Kidney epithelial cell (primary cell): Measurements from ENCODE around the gene CCR6. TPM values are rescaled to one million over a fixed set of nuclear protein-coding genes. Genes with fewer than 3 reads are reported as not detected.

Source experiments
- DNase-seq: peaks from one replicate; pipeline ENCODE4 v3.0.0-alpha.2; 2010; ENCODE audit warnings: low read depth
- H3K27me3 ChIP-seq: 2 replicates; pipeline ENCODE4 v1.6.0; 2011; ENCODE audit warnings: low read length; ENCODE audit not compliant: control insufficient read depth, insufficient read depth
- H3K36me3 ChIP-seq: 2 replicates; pipeline ENCODE4 v1.5.1; 2011; ENCODE audit warnings: low read length; ENCODE audit not compliant: control insufficient read depth, insufficient read depth
- H3K4me3 ChIP-seq: 2 replicates; pipeline ENCODE4 v1.5.1; 2011; ENCODE audit warnings: low read depth, mild to moderate bottlenecking, control low read depth, low read length
- total RNA-seq: library from RNA; depleted of rRNA; stranded (reverse); fragments of >200 nt; gene quantifications from 2 replicates; pipeline ENCODE4 v1.2.3, GENCODE V29; 2015
- TF ChIP-seq, protein P1 (sequence below): IDR thresholded peaks from 2 replicates; pipeline ENCODE4 v1.5.1; 2011; ENCODE audit warnings: mild to moderate bottlenecking, moderate library complexity, low read length, control low read depth, inconsistent platforms; ENCODE audit not compliant: insufficient read depth, poor library complexity, severe bottlenecking

Gene CCR6
- total RNA-seq, 1 donor from 2014 or later, result not detected

GRCh38 chr6:167130008-167130677 is 7.2 kb downstream of the CCR6 start:
- no peaks in the 10 kb centered on the region for H3K36me3 ChIP-seq
- H3K27me3 ChIP-seq, result no peaks in the 10 kb centered on the region
- no peak for DNase-seq
- no peak overlapping the region for H3K4me3 ChIP-seq
- TF ChIP-seq, protein P1, sequence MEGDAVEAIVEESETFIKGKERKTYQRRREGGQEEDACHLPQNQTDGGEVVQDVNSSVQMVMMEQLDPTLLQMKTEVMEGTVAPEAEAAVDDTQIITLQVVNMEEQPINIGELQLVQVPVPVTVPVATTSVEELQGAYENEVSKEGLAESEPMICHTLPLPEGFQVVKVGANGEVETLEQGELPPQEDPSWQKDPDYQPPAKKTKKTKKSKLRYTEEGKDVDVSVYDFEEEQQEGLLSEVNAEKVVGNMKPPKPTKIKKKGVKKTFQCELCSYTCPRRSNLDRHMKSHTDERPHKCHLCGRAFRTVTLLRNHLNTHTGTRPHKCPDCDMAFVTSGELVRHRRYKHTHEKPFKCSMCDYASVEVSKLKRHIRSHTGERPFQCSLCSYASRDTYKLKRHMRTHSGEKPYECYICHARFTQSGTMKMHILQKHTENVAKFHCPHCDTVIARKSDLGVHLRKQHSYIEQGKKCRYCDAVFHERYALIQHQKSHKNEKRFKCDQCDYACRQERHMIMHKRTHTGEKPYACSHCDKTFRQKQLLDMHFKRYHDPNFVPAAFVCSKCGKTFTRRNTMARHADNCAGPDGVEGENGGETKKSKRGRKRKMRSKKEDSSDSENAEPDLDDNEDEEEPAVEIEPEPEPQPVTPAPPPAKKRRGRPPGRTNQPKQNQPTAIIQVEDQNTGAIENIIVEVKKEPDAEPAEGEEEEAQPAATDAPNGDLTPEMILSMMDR, result no peak

- Histone ChIP-seq H3K27me3 (no peaks in the 10 kb centered on the region), H3K4me3 (no peak overlapping the region), H3K36me3 (no peaks in the 10 kb centered on the region)
- TF ChIP-seq, protein P1, result no peak
- DNase-seq, result peak; percentile 42
These were observed 8.1 kb downstream of the CCR6 start for GRCh38 chr6:167130712-167131684.

DNA sequence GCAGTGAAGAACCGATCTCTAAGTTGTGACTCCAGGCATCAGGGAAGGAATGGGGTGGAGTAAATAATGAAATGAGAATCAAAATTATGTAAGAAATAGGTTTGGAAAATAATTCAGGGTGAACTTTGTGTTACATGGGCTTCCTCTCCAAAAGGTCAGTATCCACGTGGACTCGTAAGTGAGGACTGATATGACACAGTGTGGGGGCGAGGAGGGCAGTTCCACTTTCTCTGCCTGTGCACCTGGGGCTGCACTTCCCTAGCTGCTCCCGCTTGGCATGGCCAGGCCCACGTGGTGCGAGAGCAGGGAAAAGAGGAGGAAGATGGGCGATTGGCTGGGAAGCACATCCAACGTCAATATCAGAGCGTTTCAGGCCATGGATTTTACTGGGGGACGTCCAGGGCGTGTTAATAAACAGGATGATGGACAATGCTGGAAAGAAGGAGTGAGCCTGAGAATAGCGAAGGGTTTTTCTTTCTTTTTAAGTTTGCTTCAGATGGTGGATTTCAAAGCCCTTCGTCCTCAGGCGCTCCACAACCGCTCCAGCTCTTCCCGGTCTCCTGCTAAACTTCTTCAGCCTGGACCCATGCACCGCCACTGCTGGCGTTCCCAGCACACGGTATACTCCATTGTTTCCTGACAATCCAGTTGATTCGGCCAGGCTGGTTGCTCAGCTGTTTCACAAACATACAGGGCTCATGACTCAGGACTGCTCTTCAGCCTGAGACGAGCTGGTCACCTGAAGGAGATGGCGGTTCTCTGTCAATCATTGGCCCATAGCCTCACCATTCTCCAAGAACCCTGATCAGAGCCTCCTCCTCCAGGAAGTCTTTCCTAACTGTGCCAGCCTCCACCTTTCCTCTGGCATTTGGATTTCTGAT is 11.8 kb downstream of the CCR6 start:
- Histone ChIP-seq H3K4me3 (no peak overlapping the region), H3K27me3 (no peaks in the 10 kb centered on the region), H3K36me3 (no peaks in the 10 kb centered on the region)
- TF ChIP-seq, protein P1, result no peak
- DNase-seq, result no peak

DNA sequence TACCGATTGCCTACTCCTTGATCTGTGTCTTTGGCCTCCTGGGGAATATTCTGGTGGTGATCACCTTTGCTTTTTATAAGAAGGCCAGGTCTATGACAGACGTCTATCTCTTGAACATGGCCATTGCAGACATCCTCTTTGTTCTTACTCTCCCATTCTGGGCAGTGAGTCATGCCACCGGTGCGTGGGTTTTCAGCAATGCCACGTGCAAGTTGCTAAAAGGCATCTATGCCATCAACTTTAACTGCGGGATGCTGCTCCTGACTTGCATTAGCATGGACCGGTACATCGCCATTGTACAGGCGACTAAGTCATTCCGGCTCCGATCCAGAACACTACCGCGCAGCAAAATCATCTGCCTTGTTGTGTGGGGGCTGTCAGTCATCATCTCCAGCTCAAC is 13.5 kb downstream of the CCR6 start:
- no peak overlapping the region for H3K4me3 ChIP-seq
- H3K36me3 ChIP-seq, result no peaks in the 10 kb centered on the region
- TF ChIP-seq, protein P1, result no peak
- no peaks in the 10 kb centered on the region for H3K27me3 ChIP-seq
- no peak for DNase-seq

GRCh38 chr6:167137081-167137480 is 14.2 kb downstream of the CCR6 start:
- DNase-seq, result no peak

More at GRCh38 chr6:167137081-167137480, 14.2 kb downstream of the CCR6 start:
- Histone ChIP-seq H3K36me3 (no peaks in the 10 kb centered on the region), H3K27me3 (no peaks in the 10 kb centered on the region), H3K4me3 (no peak overlapping the region)
- TF ChIP-seq, protein P1, result no peak
